HG03196 (cell line): Measurements from ENCODE around the gene ENTHD1.

Experiments used
- ATAC-seq: cut with Tn5 transposase; IDR thresholded peaks from one replicate; pipeline ENCODE4 v1.9.1; 2021; ENCODE audit not compliant: unreplicated experiment

The ENTHD1 gene, protein sequence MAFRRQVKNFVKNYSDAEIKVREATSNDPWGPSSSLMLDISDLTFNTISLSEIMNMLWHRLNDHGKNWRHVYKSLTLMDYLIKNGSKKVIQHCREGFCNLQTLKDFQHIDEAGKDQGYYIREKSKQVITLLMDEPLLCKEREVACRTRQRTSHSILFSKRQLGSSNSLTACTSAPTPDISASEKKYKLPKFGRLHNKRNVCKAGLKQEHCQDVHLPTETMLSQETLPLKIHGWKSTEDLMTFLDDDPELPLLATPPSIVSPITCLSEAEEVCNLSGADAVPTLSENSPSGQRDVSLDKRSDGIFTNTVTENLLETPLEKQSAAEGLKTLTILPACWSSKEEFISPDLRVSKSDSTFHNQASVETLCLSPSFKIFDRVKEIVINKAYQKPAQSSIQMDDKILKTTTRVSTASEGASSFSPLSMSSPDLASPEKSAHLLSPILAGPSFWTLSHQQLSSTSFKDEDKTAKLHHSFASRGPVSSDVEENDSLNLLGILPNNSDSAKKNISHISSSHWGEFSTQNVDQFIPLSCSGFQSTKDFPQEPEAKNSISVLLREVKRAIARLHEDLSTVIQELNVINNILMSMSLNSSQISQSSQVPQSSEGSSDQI

DNA sequence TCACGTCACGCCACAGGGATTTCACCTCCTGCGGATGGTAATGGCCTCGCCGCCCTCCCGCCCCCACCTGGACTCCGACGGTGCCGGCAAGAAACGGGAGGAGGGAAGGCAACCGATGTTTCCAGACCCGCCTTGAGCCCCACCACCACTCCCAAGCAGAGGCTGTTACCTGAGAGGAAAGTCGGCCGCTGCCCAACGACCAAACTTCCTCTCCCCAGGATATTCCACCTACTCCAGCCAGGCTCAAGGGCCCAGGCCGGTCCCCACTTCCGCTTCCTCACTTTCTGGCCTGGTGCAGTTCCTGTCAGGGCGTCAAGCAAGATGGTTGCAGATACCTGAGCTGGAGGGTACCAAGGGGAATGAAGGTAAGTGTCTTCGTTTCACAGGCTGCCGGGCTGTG, at the start of gene ENTHD1:
ENTHD1 (minus strand) TSS at position 235 of the 400 bp plus-strand sequence. CDS start 6,012 bp downstream, outside the sequence.
- ATAC-seq: no peak

DNA sequence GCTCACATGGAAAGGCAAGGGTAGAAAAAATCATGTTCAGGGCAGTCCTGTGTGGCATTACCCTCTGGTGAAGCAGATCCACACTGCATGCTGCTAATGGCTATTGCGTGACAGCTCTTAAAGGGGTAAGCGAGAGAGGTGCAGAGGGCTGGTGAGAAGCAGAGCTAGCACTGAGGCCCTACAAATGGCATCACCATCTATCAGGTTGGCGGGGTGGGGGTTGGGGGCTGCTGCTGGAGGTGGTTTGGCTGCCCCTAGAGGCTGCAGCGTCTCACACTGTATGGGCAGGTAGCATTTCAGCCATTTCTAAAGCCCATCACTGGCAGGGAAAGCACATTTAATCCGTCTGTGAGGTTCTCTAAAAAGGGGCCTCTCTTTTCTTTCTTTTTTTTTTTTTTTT, 49.8 kb upstream of the ENTHD1 start:
- no peak for ATAC-seq

DNA sequence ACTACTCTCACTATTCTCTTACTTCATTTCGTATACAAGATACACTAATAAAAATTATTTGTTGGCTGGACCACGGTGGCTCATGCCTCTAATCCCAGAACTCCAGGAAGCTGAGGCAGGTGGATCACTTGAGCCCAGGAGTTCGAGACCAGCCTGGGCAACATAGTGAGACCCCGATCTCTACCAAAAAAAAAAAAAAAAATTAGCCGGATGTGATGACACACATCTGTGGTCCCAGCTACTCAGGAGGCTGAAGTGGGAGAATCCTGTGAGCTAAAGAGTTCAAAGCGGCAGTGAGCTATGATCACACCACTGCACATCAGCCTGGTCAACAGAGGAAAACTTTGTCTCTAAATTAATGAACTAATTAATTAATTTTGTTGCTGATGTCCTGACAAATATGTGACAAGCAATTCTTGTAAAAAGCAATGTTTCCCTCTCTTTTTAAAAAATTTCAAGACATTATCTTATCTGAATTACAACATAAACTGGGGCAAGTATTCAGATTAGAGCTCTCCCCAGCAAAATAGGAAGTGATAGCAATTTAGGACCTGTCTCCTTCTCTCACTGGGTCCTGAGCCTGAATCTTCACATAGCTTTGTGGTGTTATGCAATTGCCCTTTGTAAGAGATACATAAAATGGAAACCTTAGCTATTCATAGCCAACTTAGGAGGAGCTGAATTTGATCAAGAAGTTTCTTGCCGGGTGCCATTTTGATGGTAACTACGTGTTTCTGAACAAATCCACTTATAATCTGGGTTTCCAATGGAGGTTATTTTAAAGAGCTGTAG, 49.1 kb upstream of the ENTHD1 start:
- no peak for ATAC-seq

DNA sequence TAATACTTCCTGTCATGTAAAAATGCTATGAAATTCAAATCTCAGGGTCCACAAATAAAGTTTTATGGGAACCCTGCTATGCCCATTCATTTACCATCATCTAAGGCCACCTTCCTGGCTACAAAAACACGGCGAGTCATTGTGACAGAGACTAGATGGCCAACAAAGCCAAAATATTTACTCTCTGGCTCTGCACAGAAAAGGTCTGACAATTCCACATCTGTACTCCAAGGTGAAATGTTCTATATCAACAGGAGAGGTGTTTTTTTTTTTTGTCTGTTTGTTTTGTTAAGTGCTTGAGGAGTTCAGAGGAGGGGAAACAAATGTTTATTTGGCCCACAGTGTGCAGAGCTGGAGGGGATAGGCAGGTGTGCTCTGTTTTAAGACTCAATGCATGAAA, 48.0 kb upstream of the ENTHD1 start:
- ATAC-seq: no peak

DNA sequence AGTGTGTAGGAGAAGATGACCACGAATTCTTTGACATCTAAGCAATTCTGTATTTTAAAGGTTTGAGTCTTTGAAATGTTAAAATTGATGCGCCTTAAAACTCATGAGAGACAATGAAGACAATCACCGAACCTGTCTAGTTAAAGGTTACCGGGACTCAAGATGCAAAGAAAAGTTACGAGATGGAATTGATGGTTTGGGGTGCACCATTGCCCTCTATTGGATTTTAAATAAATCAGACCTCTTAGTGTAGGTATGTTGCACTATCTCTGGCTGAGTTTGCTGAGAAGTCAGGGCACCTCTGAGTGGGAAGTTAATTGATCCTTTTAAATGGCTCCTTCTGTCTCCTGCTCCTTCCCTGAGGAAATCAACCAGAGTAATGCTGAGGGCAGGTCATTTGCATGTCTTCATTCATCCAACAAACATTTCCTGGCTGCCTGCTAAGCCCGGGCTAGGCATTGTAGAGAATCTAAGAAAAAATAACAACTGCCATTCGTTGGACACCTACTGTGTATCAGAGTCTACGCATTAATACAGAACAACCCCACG, 47.3 kb upstream of the ENTHD1 start:
- ATAC-seq: no peak

DNA sequence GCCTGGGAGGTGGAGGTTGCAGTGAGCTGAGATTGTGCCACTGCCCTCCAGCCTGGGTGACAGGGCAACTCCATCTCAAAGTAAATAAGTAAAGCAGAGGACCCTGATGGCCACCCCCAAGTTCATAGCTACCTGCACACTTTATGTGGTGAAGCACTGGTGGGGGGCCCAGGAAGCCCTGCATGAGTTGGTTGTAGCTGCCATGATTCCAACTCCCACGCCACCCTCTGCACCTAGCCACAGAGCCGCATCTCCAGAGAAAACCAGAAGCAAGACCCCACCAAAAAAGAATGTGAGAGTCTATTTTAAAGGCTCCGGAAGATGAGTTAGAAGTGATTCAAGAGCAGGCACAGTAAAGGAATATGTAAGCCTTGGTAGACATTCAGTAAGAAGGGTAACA, 46.3 kb upstream of the ENTHD1 start:
- no peak for ATAC-seq

DNA sequence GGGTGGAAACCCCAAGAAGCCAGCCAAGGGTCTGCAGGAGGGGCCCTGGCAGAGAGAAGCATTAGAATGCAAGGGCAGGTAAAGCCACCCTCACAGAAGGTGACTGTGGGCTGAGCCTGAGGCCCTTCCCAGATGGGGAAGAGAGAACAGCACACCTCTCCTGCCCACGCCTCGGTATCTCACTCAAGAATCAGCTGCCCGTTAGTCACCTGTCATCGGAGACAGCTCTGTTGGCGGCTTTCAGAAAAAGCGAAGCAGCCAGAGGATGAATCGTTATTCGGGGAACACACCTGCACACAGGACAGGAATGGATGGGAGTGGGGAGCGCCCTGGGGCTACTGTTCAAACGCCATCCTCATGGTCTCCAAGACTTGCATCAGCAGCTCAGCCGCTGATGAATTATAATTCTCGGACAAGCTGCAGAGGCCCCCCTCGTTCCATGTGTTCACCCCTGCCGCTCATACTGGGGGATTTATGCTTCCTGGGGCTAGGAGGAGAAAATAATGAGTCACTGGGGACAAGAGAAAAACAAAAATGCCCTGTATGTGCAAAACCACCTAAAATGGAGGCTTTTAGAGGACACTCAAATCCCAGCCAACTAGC, 45.0 kb upstream of the ENTHD1 start:
- ATAC-seq: no peak

DNA sequence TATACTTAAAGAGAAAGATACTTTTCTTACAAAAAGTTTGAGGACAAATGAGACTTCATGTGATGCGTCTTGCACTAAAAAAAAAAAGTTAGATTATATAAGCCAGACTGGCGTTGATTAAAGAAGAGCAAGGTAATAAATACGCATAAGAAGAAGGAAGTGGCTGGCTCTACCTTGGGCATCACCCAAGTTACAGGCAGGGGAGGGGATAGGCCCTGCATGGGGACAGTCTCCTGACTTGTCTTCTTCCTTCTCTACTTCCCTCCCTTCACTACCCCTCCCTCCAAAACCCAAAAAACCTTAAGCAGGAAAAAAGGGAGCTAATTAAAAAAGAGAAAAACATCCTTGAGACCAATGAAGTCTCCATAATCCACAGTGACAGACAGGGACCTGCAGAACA, 44.3 kb upstream of the ENTHD1 start:
- no peak for ATAC-seq

DNA sequence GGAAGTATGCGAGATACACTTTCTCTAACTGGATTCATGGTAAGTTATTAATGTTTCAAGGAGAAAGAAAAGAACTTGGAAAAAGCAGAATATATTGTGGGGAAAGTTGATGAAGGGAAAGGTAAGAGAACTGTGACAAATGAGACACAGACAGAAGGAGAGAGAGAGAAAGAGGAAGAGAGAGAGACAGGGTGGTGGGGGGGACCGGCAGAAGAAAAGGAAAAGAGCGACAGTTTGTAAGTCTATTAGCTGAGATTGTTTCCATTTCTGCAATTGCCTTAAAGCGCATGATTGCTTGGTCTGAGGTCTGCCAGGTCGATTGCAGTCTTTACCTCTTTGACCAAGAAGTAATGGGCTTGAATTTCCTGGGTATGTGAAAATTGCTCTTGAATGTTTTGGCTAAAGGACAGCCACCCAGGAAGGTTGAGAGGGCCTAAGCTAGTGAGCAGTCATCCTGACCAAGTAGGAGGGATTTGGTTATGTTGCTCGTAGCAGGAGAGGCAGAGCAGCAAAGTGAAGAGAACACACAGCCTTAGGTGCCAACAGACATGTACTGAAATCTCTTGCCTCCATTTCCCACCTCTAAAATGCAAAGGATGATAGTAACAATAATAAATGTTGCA, 43.1 kb upstream of the ENTHD1 start:
- no peak for ATAC-seq

DNA sequence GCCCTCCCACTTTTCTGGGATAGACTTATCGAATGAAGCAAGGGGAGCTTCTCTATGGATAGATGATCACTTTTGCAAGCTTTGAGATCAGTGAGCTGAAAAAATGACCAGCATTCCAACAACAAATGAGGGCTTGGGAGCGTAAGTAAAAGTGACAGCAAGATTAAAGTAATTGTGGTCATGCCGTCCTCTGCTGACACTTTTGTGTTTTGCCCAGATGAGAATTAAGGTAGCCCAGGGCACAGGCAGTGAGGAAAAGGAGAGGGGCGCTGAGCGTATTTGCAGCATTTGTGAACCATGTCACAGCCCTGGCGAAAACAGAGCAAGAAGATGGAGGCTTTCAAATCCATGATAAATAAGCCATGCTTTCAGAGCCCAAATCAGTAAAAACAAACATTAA, 42.1 kb upstream of the ENTHD1 start:
- no peak for ATAC-seq

DNA sequence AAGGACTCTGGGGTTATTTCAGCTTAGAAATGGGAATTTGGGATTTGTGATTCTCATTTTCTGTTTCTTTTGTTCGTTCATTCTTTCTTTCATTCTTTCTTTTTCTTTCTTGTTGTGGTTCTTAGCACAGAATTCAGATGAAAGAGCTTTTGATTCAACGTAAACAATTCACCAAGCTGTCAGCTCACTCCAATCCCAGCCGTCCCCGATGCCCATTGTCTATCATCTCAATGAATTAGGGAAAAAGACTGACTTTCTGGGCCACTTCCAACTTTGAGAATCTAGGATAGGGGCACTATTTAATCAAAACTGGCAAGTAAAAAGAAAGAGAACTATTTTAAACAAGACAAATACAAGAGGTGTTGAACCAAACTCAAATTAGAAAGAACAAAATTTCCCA, 41.6 kb upstream of the ENTHD1 start:
- no peak for ATAC-seq

DNA sequence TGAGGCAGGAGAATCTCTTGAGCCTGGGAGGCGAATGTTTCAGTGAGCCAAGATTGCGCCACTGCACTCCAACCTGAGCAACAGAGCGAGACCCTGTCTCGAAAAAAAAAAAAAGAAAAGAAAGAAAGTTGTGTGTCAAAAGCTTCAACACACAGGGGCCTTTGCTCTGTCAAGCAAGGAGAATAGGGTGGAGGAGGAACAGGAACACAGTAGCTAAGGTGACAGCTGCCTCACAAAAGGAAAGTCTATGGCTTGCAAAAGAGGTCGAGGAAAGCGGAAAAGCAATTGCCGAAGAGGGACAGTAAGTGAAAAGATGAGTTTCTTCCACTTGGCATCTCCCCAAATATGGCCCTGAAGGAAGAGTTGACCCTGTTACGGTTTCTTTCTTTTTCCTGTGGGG, 40.2 kb upstream of the ENTHD1 start:
- no peak for ATAC-seq

DNA sequence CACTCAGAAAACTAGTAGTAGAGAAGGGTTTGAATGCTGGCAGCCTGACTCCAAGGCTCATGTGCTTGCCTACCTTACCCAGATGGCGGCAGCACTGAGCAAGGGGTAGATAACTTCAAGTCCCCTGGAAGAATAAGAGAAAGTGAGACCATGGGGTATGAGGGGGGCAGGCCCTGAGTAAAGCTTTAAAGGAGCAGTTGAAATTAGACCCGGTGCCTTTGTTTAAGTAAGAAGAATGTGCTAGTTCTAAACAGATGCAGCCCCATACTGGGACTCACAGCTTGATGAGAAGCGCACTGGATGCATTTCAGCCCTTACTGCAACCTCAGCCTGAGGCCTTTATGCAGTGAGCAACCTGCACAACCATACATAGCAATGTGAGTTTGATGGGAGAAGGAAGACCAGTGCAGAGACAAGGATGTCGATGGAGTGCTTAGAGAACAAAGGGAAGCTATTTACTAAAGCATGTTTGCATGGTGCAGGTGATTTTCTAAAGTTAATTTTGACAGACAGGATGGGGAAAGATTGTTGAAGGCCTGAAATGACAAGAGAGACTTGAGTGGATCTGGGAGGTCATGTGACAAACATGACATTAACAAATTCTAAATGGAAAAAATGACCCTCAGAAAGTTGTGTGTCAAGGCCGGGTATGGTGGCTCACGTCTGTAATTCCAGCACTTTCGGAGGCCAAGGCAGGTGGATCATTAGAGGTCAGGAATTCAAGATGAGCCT, 39.5 kb upstream of the ENTHD1 start:
- no peak for ATAC-seq

DNA sequence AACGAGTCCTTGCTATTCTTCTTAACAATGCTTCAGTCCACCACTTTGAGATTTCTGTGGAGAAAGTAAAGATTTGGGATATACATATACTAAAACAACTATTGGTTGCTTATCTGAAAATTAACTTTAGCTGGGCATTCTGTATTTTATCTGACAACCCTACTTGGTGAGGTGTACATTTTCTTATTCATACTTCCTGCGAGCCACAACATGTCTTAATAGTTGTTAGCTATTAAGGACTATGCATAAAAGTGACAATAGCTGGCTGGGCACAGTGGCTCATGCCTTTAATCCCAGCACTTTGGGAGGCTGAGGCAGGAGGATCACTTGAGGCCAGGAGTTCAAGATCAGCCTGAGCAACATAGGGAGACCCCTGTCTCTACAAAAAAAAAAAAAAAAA, 38.6 kb upstream of the ENTHD1 start:
- no peak for ATAC-seq

DNA sequence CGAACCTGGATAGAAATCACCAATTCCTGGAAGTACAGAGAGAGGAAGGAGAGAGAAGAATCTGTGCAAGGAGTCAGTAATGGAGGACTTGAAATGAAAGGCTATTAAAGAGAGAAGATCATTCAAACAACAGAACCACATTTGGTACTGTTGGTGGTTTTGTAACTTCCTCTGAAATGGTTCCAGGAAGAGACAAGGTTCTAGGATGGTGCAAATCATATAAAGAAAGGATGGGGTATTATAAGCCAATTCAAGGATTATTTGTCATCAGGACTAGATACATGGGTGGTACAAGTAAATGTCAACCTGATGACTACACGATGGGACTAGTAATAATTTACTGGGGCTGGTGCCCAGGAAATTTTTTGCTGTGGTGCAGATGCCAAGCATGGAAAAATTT, 37.7 kb upstream of the ENTHD1 start:
- no peak for ATAC-seq

DNA sequence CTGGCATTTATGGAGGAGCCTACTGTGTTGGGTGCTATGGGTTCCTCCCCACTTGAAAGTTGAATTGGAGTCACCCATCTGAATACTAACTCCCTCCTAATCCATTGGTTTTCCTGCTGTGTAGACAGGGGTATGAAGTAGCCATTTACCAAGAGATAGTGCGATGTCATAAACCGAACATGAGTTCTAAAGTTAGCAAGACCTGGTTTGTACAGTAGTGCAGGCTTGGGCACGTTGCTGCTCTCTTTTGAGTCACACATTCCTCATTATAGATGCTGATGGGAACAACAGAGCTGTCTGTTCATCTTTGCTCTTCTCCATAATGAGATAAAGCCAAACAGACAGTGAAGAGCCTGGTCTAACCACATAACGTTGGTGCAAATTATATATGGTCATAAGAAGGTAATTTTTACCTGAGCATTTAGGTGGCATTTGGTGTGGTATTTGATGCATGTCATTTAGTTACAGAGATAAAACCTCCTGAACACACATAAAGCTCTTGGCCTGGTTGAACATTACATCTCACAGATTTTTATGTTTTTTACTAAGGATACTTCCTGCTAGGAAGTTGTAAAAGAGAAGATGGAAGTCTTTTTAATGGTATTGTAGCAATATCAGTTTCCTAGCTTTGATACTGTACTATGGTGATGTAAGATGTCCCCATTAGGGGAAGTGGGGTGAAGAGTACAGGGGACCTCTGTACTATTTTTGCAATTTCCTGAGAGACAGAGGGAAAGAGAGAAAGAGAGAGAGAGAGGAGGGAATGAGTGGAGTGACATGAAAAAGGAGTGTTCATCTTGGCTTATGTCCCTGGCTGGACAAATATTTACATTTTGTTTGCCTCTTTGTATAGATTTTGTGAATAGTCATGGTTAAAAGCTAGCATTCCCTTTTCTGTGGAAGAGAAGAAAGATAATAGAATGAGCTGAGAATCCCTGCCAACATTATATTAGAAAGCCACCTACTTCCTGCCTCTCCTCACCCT, 35.3 kb upstream of the ENTHD1 start:
- ATAC-seq: no peak

DNA sequence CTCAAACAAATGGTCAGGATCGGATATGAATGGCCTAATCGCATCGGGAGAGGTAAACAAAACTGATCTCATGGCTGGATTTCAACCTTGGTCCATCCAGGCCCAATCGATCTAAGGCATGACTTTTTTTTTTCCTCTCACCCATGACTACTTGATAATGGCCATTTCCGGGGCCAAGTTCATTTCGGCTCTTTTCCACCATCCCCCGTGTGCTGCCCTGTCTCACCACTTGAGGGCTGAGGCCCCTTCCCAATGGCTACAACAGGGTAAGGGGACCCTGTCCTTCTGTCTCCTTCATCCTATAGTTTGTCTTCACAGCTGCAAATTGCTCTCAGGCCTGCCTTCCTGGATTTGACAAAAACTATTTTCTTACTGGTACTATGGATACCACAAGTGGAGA, 34.0 kb upstream of the ENTHD1 start:
- ATAC-seq: no peak

DNA sequence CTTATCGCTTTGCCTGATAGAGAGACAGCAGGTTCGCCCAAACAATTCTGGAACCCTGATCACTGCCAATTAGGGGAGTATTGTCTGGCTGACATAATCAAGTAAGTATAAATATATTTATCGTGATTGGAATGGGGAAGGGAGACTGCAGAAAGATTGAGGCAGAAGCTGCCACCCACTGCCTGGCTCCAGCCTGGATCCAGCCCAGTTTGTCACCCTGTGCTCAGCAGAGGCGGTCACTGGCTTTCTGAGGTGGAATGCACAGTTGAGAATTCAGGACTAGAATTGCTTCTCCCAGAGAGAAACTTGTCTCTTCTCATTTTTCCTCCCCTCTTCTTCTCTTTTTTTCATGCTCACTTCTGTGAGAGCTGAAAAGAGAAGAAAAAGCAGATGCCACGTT, 33.2 kb upstream of the ENTHD1 start:
- ATAC-seq: no peak
